Osteocyte (in vitro differentiated cells): ENCODE results near the gene NCOA4. TPM values are rescaled to one million over a fixed set of nuclear protein-coding genes. Genes with fewer than 3 reads are reported as not detected.

Experiments
- DNase-seq: peaks from one replicate; pipeline ENCODE4 v3.0.0; 2021; ENCODE audit warnings: mixed read lengths; ENCODE audit not compliant: unreplicated experiment; ENCODE audit errors: extremely low spot score
- H3K27ac Mint-ChIP-seq: one replicate; pipeline ENCODE4 v1.8.0; 2021; ENCODE audit warnings: mild to moderate bottlenecking, mixed read lengths; ENCODE audit not compliant: unreplicated experiment
- H3K27me3 Mint-ChIP-seq: one replicate; pipeline ENCODE4 v1.8.0; 2021; ENCODE audit warnings: mixed read lengths; ENCODE audit not compliant: unreplicated experiment
- H3K36me3 Mint-ChIP-seq: one replicate; pipeline ENCODE4 v1.8.0; 2021; ENCODE audit warnings: mixed read lengths; ENCODE audit not compliant: unreplicated experiment
- H3K4me1 Mint-ChIP-seq: one replicate; pipeline ENCODE4 v1.8.0; 2021; ENCODE audit warnings: mixed read lengths; ENCODE audit not compliant: unreplicated experiment
- H3K4me3 Mint-ChIP-seq: one replicate; pipeline ENCODE4 v1.8.0; 2021; ENCODE audit warnings: mild to moderate bottlenecking, moderate library complexity, mixed read lengths; ENCODE audit not compliant: unreplicated experiment
- H3K9me3 Mint-ChIP-seq: one replicate; pipeline ENCODE4 v1.8.0; 2021; ENCODE audit warnings: mixed read lengths; ENCODE audit not compliant: unreplicated experiment
- CTCF ChIP-seq: fragments of 200-600 bp; sonication (generic); IDR thresholded peaks from 2 replicates; pipeline ENCODE4 v1.5.0; 2021; ENCODE audit warnings: antibody characterized with exemption, mild to moderate bottlenecking, moderate library complexity
- total RNA-seq: library from RNA; stranded (reverse); gene quantifications from 2 replicates; pipeline ENCODE4 v1.2.1, GENCODE V29; 2021

Gene NCOA4
- total RNA-seq, 1 donor from 2014 or later = 106 TPM

GRCh38 chr10:46025406-46025805 lies 5.0 kb downstream of the NCOA4 start:
- Mint-ChIP-seq H3K4me3 (no peak overlapping the region), H3K36me3 (no peaks in the 10 kb centered on the region), H3K27me3 (no peaks in the 10 kb centered on the region), H3K9me3 (no peaks in the 10 kb centered on the region), H3K4me1 (peaks cover 66% of the 10 kb centered on the region), H3K27ac (peak overlapping the region; percentile 35)
- DNase-seq = no peak
- no peak for TF ChIP-seq CTCF

GRCh38 chr10:46024948-46025347 lies 5.5 kb downstream of the NCOA4 start:
- H3K27me3 Mint-ChIP-seq = no peaks in the 10 kb centered on the region

GRCh38 chr10:46022978-46023702 lies 7.3 kb downstream of the NCOA4 start:
- peak overlapping the region; percentile 91 for H3K27ac Mint-ChIP-seq
- peaks cover 2% of the 10 kb centered on the region for H3K36me3 Mint-ChIP-seq
- H3K9me3 Mint-ChIP-seq = no peaks in the 10 kb centered on the region
- TF ChIP-seq CTCF = no peak
- H3K27me3 Mint-ChIP-seq = no peaks in the 10 kb centered on the region
- peak overlapping the region; percentile 81 for H3K4me3 Mint-ChIP-seq
- H3K4me1 Mint-ChIP-seq = peaks cover 62% of the 10 kb centered on the region
- DNase-seq = peak; percentile 95

More at GRCh38 chr10:46024948-46025347, 5.5 kb downstream of the NCOA4 start:
- H3K4me3 Mint-ChIP-seq = no peak overlapping the region
- peaks cover 68% of the 10 kb centered on the region for H3K4me1 Mint-ChIP-seq
- no peaks in the 10 kb centered on the region for H3K9me3 Mint-ChIP-seq
- TF ChIP-seq CTCF = no peak
- DNase-seq = no peak
- no peaks in the 10 kb centered on the region for H3K36me3 Mint-ChIP-seq
- H3K27ac Mint-ChIP-seq = peak overlapping the region; percentile 91

- Mint-ChIP-seq H3K27me3 (no peaks in the 10 kb centered on the region), H3K27ac (peak overlapping the region; percentile 31), H3K36me3 (peaks cover 17% of the 10 kb centered on the region), H3K4me3 (no peak overlapping the region), H3K4me1 (peaks cover 49% of the 10 kb centered on the region), H3K9me3 (no peaks in the 10 kb centered on the region)
- no peak for DNase-seq
- TF ChIP-seq CTCF = no peak
Observed at GRCh38 chr10:46020344-46020657, 10.1 kb downstream of the NCOA4 start.

- DNase-seq = no peak
- H3K4me1 Mint-ChIP-seq = peaks cover 44% of the 10 kb centered on the region
- no peaks in the 10 kb centered on the region for H3K27me3 Mint-ChIP-seq
- H3K4me3 Mint-ChIP-seq = no peak overlapping the region
- no peak for TF ChIP-seq CTCF
- H3K36me3 Mint-ChIP-seq = peaks cover 20% of the 10 kb centered on the region
- no peaks in the 10 kb centered on the region for H3K9me3 Mint-ChIP-seq
- peak overlapping the region; percentile 31 for H3K27ac Mint-ChIP-seq
Observed at GRCh38 chr10:46019569-46020343, 10.7 kb downstream of the NCOA4 start.
